GM19025 (cell line): ENCODE measurements around the gene WNT11.

ENCODE experiments used
- ATAC-seq: cut with Tn5 transposase; IDR thresholded peaks from one replicate; pipeline ENCODE4 v1.9.1; 2021; ENCODE audit warnings: mild to moderate bottlenecking, low read depth, moderate library complexity; ENCODE audit not compliant: unreplicated experiment

The WNT11 gene

DNA sequence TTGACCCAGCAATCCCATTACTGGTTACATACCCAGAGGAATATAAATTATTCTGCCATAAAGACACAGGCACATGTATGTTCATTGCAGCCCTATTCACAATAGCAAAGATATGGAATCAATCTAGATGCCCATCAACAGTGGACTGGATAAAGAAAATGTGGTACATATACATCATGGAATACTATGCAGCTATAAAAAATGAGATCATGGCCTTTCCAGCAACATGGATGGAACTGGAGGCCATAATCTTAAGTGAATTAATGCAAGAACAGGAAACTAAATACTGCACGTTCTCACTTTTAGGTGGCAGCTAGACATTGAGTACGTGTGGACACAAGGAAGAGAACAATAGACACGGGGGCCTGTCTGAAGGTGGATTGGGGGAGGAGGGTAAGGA, 15.1 kb upstream of the WNT11 start:
- no peak for ATAC-seq

DNA sequence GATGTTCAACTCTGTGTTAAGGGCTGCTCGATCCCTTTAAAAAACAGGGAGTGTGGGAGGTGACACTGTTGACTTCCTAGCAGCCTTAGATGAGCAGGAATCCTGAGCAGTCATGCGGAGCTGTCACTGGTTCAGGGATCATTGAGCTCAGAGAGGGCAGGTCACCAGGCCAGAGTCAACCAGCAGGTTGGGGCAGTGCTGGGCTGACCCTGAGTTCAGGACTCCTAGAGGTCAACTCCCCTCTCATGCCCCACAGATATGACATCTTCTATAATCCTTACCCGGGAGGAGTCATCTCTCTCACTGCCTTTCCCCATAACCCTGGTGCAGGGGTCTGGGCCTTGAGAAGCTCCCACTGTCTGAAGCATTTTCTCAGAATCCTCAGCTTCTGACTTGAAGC, 12.9 kb upstream of the WNT11 start:
- ATAC-seq, result no peak

DNA sequence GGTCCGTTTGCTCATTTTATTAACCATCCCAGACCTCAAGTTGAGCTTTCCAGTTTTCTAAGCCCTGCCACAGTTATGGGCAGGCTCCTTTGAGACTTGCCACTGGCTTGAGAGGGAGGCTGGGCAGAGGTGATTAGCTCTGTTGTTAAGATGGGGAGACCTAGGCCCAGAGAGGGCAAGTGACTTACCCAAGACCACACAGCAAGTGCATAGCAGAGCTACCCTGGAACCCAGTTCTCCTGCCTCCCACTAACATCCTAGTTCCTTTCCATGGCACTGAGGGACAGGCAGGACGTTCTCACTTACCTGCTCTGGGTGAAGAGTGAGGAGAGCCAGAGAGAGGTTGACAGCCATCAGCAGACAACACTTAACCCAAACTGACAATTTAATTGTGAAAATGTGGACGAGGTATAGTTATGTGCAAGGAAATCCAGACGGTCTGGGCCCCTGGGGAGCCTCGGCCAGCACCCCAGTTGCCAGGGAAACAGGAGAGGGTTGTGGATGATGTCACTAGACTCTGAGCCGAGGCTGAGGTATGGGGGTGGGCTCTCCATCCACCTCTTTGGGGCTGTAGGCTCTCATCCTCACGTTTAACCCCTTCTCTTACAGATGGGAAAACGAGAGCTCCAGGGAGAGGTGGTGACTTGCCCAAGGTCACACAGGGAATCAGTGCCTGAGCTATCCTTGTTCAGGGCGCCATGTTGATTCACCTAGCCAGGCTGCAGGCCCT, 12.3 kb upstream of the WNT11 start:
- ATAC-seq, result no peak

DNA sequence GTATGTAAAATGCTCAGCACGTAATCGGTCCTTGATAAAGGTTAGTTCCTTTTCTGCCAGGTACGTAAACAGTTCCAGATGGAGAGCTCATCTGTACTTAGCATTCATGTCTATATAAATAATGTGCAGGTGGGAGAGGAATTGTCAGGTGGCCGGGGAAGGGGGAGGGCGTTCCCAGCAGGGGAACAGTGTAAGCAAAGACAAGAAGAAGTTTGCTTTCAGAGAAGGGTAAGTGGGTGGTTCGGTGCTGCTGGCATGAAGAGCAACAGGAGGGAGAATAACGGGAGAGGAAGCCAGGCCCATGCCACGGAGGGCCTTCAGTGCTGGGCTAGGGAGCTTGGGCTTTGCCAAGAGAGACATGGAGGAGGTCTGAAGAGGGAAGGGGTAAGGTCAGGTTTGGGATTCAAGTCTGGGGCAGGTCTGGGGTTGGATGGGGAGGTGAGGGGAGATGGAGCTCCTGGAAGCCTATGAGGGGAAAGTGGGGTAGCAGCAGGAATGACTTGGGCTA, 11.4 kb upstream of the WNT11 start:
- ATAC-seq, result no peak

DNA sequence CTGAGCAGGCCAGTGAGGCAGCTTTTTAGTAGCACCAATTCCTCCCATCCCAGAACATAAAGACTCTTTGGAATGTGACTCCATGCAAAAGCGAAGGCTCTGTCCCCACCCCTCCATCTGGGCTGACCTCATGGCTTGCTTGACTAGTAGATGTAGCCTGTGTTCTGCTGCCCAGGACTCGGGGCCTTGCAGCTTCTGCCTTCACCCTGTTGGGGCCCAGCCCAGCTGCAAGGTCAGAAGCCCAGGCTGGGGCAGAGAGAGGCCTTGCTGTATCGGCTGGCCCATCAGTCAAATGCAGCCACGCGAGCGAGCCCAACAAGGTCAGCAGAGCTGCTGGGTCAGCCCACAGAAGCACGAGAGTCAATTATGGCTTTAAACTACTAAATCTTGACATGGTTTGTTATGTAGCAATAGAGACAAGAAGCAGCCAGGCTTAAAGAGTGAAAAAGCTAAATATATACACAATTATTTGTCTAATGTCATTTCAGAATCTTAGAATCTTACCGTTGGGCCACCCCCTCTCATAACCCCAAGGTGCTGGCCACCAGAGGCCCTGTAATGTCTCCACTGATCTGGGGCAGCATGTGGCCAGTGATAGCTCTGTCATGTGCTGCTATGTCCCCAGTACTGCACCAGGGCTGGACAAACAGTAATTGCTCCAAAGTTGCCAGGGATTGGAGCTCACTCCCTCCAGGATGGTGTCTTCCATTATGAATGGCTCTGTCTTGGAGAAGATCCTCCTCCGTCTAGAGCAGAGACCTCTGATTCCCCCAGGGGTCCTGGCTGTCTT, 10.4 kb upstream of the WNT11 start:
- ATAC-seq, result no peak

DNA sequence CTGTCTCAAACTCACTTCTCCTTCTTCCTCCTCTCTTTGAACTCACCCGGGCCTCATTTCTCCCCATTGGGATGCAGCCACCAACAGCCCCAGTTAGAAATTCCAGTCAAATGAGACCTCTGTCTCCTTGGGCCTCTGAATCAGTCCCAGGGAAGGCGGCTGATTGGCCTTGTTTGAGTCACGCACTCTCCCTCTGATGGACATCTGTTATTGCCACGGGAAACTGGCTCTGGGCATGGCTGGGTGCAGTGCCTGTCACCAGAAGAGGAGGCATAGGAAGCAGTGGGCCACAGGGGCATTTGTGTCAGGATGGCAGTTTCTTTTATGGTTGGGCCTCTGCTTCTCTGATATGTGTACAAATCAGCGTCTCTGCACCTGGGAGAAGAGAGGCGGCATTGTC, 9.6 kb upstream of the WNT11 start:
- ATAC-seq, result no peak

DNA sequence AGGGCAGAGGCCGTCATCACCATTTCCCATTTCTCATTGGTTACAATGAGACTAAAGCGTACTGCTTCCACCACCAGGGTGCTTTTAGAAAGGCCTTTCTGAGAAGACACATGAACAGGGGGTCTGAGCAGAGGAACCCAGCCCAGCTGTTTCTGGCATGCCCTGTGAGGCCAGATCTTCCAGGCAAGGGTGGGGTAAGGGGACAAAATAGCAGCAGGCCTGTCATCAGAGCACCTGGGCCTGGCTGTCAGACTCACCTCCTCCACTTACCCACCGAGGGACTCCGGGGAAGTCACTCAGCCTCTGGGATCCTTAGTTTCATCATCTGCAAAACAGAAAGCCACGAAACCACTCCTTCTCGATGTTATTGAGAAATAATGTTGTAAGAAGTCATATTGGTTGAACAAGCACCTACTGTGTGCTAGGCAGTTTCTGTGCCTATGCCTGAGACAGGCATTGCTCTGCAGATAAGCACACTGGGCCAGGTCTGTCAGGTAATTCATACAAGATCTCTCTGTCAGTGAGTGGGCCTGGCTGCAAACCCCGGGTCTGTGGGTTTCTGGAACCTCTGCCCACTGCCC, 8.8 kb upstream of the WNT11 start:
- no peak for ATAC-seq

DNA sequence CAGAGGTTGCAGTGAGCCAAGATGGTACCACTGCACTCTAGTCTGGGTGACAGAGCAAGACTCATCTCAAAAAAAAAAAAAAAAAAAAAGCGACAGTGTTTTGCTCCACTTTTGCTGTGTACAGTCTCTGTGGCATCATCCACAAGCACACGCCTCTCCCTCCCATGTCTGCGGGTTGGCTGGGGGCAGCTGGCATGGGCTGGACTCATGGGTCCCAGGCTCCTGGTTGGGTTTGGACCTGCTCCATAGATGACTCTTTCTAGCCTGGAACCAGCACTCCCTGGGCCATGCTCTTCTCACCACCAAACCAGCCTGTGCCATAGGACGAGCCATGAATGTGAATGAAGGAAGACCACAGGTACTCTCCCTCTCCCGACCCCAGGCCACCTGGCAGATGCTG, 7.9 kb upstream of the WNT11 start:
- ATAC-seq, result no peak

DNA sequence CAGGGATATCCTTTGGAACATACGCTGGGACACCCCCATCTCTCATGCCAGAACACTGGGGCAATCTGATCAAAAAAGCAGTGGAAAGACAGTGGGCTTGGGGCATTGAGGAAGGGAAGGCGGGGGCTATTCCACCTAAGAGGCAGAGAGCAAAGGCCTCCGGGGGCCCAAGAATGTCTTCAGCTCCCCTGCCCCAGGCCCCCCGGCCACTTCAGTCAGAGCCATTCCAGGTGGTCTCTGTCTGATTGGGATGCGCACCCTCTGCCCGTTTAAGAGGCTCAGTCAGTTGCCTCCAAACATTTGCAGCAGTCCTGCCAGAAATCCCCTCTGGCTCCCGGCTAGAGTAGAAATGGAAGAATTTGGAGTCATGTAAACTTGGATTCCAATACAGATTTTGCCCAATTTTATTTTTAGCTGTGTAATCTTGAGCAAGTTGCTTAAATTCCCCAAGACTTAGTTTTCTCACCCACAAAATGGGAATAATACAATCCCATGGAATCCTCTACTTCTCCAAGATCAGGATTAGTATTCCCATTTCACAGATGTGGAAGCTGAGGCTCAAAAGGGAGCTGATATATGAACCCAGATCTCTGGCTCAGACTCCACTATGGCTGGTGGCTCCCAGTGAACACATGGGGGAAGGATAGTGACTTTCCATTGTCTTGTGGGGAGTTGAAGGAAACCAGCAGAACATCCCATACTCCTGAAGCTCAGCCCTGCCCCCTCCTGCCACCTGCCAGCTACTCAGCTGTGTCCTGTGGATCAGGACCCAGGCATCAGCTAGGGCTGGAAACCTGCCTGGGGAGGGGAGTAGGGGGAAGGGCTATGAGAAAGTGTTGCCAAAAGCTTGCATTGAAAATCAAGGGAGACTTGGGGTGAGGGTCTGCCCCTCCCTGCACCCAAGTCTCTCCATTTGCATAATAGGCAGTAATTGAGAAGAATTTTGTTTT, 6.1 kb upstream of the WNT11 start:
- ATAC-seq, result no peak

DNA sequence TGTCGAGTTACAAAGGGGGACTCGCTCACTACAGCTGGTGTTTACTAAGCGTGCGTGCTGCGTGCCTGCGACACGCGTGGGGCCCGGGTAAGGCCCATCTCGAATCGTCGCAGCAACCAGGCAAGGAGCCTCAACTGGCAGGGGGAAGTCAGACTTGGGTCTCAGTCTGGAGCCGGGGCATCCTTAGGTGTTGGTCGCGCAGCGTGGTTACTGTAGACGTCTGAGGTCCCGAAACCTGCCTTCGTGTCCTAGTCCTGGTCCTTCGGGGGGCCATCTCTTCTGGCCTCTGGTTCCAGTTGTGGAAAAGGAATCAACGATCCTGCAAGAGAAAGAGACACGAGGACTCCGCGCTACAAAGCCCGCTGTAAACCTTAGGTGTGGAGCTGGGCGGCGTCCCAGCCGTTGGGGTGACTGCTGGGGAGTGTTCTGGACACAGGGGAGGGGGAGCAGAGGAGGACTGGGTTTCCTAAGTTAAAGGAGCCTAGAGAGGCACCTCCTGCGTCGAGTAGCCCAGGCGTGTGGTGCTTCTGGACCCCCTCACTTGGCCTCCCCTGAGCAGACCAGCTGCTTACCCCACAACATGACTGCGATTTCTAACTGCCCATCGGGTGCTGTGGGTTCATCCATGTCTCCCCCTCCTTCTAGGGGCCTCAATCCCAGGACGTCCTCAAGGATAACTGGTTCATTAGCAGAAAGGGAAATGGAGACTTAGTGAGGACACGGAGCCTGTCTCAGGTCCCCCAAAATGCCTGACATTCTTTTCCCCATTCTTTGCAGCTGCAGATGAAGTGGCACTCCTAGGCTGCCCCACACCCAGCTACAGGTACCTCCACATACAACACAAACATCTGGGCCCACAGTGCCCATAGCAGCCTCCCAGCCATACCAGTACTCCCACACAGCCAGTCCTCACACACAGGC, 4.9 kb upstream of the WNT11 start:
- ATAC-seq, result no peak

DNA sequence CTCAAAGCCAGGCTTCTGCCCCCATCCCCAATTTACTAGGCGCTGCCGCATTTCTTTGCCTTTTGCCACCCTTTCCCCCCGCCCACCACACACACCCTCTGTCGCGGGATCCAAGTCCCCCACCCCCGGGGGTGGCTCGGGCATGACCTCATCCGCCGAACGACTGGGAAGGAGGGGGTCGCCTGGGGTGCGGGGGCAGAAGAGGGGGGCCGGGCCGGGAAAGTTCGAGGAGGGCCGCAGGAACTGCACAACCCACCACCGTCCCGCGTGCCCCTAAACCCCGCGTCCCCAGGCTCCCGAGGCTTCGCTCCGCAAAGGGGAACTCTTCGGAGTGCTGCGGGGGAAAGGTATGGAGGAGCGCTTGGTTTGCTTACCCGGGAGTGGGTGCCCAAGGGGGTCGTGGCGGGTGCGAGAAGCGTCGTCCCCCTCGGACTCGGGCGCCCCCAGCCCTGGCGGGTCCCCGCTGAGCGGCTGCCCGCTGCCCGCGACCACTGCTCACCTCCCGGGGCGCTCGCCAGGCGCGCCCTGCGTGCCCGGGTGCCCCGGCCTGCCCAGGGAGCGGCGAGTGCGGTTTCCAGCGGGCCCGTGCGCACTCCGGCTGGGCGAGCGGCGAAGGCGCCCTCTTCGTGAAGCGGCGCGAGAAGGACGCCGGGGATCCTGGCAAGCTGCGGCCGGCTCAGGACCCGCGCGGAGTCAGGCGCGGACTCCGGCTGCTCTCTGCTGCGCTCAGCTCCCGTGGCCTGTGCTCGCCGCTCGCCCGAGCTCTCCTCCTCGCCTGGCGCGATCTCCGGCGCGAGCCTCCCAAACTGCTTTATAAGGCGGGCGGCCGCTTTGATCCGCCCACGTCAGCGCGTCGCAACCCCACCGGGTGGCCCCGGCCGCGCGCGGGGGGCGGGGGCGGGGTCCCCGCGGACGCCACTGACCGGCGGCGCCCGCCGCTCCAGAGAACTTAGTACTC, 4.0 kb upstream of the WNT11 start:
- ATAC-seq, result no peak

DNA sequence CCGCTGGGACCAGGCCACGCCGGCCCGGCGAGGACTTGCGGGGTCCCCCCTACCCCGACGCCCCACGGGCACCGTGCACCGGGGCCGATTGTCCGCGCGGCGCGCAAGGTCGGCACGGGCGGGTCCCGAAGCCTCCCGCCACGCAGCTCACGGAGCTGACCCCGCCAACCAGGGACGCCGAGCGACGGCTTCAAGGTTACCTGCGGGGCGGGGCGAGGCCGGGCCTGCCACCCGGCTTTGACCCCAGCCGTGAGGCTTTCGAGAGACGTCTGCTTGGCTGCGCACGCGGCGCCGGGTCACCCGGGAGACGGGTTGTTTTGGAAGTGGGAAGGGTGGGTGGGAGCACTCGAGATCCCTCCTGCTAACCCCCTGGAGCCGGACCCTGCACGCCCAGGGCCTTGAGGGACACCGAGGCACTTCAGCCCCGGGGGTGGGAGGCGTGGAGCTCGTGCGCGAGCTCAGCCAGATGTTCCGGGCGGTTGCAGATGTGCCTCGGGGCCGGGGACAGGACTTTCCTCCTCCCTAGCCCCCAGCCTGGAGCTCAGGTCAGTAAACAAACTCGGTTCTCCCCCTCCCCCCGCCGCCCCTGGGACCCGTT, 3.2 kb upstream of the WNT11 start:
- ATAC-seq, result no peak

DNA sequence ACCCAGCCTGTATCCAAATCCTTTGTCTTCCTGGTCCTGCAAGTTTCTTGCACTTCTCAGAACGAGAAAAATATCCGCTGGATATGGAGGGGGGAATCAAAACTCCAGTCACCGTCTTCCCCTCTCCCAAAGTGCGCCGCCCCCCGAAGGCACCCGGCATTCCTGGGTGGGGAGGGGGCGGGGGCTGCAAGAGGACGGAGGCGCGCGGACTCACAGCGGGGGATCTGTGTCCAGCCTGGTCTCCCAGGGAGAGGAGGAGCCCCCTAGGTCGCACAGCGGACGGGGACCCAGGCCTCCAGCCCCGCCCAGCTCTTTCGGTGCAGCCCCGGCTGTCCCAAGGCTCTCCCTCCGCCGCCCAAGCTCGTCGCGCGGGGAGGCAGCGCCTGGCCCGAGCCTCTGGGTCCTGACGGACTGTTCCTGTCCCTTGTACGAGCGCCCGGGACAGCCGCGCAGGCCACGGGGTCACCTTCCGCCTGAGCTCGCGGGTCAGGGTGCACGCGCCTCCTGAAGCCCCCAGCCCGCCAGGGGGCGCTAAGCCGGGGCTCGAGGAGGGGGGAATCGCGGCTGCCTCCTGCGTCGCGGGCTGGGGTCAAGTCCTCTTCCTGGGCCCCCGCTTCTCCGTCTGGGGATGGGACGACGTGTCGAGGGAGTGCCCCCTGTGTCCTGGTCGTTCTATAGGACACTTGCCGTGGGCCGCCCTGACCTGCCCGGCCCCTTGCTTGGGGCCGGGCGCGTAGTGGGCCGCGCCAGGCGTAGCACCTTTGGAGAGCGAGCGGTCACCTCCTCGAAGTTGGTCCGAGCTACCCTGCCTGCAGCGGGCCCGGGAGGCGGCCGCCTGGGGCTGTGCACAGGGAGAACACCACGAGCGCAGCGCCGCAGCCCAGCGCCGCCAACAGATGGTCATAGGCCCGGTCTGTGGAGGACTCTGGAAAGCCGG, 2.4 kb upstream of the WNT11 start:
- no peak for ATAC-seq

DNA sequence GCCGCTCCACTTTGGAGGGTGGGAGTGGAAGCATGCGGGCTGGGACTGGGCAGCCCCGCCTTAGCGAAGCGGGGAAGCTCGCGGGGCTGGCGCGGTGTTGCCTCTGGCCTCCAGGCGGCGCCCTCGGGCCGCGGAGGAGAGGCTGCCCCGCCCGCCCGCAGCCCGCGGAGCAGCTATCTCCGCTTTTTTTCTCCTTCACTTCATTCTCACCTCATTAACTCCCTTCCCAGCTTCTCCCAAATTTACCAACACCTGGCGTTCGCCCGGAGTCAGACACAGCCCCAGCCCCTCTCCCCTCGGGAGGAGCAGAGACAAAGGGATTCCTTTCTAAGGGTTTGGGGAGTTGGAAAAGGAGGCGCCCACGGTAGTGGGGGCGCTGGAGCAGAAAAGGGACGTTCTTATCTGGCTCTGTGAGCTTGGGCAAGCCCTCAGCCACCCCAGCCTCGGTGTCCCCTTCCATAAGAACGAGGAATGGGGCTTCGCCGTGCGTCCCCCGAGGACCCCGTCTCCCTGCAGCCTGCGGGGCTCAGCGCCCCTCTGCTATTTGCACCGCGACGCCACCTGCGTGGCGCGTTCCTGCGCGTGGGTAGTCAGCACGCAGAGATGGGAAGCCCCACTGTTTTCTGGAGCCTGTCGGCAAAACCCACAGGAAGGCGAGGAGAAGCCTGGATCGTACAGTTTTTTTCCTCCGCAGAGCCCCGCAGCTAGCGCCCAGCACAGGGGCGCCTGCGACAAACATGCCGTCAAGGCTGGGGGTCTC, 1.5 kb upstream of the WNT11 start:
- ATAC-seq, result peak; percentile 26

DNA sequence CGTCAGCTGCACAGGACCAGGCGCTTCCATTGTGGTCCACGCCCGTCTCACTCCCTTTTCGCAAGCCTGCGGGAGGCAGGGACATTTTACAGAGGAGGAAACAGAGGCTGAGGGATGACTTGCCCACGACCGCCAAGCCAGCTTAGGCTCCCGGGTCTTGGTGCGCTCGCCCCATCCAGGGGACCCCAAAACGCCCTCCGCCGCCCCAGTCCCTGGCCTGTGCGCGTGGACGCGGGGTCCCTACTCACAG, 300 bp downstream of the WNT11 start:
- no peak for ATAC-seq

DNA sequence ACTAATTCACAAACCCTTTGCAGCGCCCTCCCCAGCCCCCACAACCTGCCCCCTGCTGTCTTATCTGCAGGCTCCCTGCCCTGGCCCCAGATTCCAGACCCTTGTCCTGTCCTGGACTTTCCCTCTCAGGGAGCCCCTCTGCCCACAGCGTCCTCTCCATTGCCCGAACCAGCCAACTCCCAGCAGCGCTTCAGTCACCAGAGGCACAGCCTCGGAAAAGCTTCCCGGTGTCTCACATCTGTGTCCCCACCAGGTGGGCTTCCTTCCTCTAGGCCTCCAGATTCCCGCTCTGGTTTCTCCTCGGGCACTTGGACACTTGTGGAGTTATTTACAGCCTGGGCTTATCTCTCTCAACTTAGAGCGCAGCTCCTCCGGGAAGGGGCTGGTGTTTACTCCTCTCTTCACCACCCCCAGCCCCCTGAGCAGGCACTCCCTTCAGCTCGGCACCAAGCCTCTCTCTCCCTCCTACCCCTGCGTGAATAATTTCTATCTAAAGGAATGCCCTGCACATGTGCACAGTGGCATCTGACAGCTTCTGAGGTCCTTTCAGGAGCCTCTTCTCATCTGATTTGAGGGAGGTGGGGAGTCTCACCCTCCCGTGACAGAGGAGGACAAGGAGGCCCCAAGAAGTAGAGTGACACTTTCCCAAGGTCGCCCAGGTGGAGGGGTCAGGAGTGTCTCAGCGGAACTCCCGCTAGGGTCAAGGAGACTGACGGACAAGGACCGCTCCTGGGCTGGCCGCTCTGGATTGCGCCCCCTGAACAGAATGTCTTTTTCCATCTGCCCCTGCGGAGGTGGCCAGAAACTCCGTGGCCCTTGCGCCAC, 838 bp downstream of the WNT11 start:
- ATAC-seq, result no peak
